CD4-positive, alpha-beta T cell treated with Interleukin-12 subunit alpha and Interleukin-12 subunit beta, for 1 hour (primary cell): ENCODE results near the gene EPB41L2.

Source experiments
- DNase-seq: peaks from one replicate; pipeline ENCODE4 v3.0.0-alpha.2; 2020

The EPB41L2 gene

GRCh38 chr6:130903007-130903406, 160.0 kb downstream of the EPB41L2 start:
- no peak for DNase-seq

GRCh38 chr6:130900913-130901312, 162.1 kb downstream of the EPB41L2 start:
- no peak for DNase-seq

GRCh38 chr6:130896249-130896648, 166.8 kb downstream of the EPB41L2 start:
- DNase-seq = no peak

- DNase-seq = no peak
These were observed 167.5 kb downstream of the EPB41L2 start for GRCh38 chr6:130895516-130895915.

GRCh38 chr6:130893766-130894165, 169.3 kb downstream of the EPB41L2 start:
- no peak for DNase-seq

- DNase-seq = no peak
These were observed 169.8 kb downstream of the EPB41L2 start for GRCh38 chr6:130893277-130893676.

GRCh38 chr6:130890521-130890971, 172.5 kb downstream of the EPB41L2 start:
- DNase-seq = no peak

GRCh38 chr6:130889423-130889822, 173.6 kb downstream of the EPB41L2 start:
- no peak for DNase-seq

GRCh38 chr6:130888246-130888645, 174.8 kb downstream of the EPB41L2 start:
- no peak for DNase-seq

- DNase-seq = no peak
These were observed 176.1 kb downstream of the EPB41L2 start for GRCh38 chr6:130886966-130887365.

- peak; percentile 81 for DNase-seq
These were observed 177.5 kb downstream of the EPB41L2 start for GRCh38 chr6:130885392-130886192.

GRCh38 chr6:130882370-130882769, 180.7 kb downstream of the EPB41L2 start:
- no peak for DNase-seq

- no peak for DNase-seq
These were observed 183.2 kb downstream of the EPB41L2 start for GRCh38 chr6:130879826-130880225.

- DNase-seq = no peak
These were observed 189.3 kb downstream of the EPB41L2 start for GRCh38 chr6:130873746-130874145.

GRCh38 chr6:130872250-130873095, 190.6 kb downstream of the EPB41L2 start:
- peak; percentile 67 for DNase-seq

GRCh38 chr6:130870179-130870880, 192.7 kb downstream of the EPB41L2 start:
- DNase-seq = no peak

- no peak for DNase-seq
These were observed 193.4 kb downstream of the EPB41L2 start for GRCh38 chr6:130869681-130870080.

- DNase-seq = no peak
These were observed 197.3 kb downstream of the EPB41L2 start for GRCh38 chr6:130865793-130866192.

- DNase-seq = no peak
These were observed 198.7 kb downstream of the EPB41L2 start for GRCh38 chr6:130864344-130864743.

- DNase-seq = no peak
These were observed 199.4 kb downstream of the EPB41L2 start for GRCh38 chr6:130863415-130864230.

- no peak for DNase-seq
These were observed 200.7 kb downstream of the EPB41L2 start for GRCh38 chr6:130862370-130862769.

GRCh38 chr6:130859161-130859867, 203.7 kb downstream of the EPB41L2 start:
- DNase-seq = no peak
